K562 (cell line): ENCODE results near the gene AKAP7. TPM values are rescaled to one million over a fixed set of nuclear protein-coding genes. Genes with fewer than 3 reads are reported as not detected.

Experiments
- CBFA2T2 ChIP-seq: fragments of 450-650 bp; conservative IDR thresholded peaks from 2 replicates; pipeline ENCODE4 v1.6.1; 2017; ENCODE audit warnings: mild to moderate bottlenecking
- CBFA2T3 ChIP-seq: fragments of 450-650 bp; IDR thresholded peaks from 2 replicates; pipeline ENCODE4 v1.6.1; 2017
- CEBPG ChIP-seq, 3 experiments: fragments of 200-800 bp in 1 of 3; sonication (Bioruptor generic) in 1 of 3; sonication (generic) in 1 of 3; formaldehyde crosslinking in 1 of 3; IDR thresholded peaks in 2 of 3; conservative IDR thresholded peaks in 1 of 3; 2 replicates each; pipeline versions ENCODE4 v1.6.1 to v1.8.0; 2016 to 2022; ENCODE audit warnings: missing compliant biosample characterization in 2 of 3, missing genetic modification characterization in 2 of 3, mild to moderate bottlenecking in 1 of 3, missing genetic modification reagents in 1 of 3
- DPF2 ChIP-seq: fragments of 450-650 bp; IDR thresholded peaks from 2 replicates; pipeline ENCODE4 v1.6.1; 2016
- ELK3 ChIP-seq: fragments of 450-650 bp; formaldehyde crosslinking; IDR thresholded peaks from 2 replicates; pipeline ENCODE4 v1.4.0; 2020; ENCODE audit warnings: mild to moderate bottlenecking
- ETV1 ChIP-seq: fragments of 450-650 bp; conservative IDR thresholded peaks from 2 replicates; pipeline ENCODE4 v1.6.1; 2016; ENCODE audit warnings: missing genetic modification characterization, control low read depth, low read depth, missing compliant biosample characterization
- ETV5 ChIP-seq: sonication (generic); formaldehyde crosslinking; IDR thresholded peaks from 2 replicates; pipeline ENCODE4 v1.4.0; 2020; ENCODE audit warnings: low read depth, mild to moderate bottlenecking, missing genetic modification reagents
- FOXJ2 ChIP-seq: fragments of 200-800 bp; sonication (Bioruptor generic); IDR thresholded peaks from 2 replicates; pipeline ENCODE4 v1.6.1; 2016; ENCODE audit warnings: missing genetic modification characterization, missing compliant biosample characterization
- HEY1 ChIP-seq: fragments of 250-450 bp; sonication (Bioruptor Pico); IDR thresholded peaks from 2 replicates; pipeline ENCODE4 v1.5.0; 2020; ENCODE audit warnings: mild to moderate bottlenecking, moderate library complexity, borderline replicate concordance
- HOXB6 ChIP-seq: fragments of 250-450 bp; sonication (Bioruptor Pico); IDR thresholded peaks from 2 replicates; pipeline ENCODE4 v1.5.1; 2022; ENCODE audit warnings: mild to moderate bottlenecking, borderline replicate concordance
- JUN ChIP-seq, 2 experiments: sonication (generic) in 1 of 2; formaldehyde crosslinking in 1 of 2; IDR thresholded peaks; 2 replicates each; pipeline versions ENCODE4 v1.6.1 to v1.8.0; 2012 to 2022; ENCODE audit warnings: borderline replicate concordance in 2 of 2, mild to moderate bottlenecking in 2 of 2, improper control_type of control experiment in 1 of 2, low read depth in 1 of 2, low read length in 1 of 2, missing genetic modification reagents in 1 of 2
- L3MBTL2 ChIP-seq: fragments of 450-650 bp; IDR thresholded peaks from 2 replicates; pipeline ENCODE4 v1.6.1; 2016; ENCODE audit warnings: mild to moderate bottlenecking, moderate library complexity
- MAFF ChIP-seq: IDR thresholded peaks from 2 replicates; pipeline ENCODE4 v1.6.1; 2012; ENCODE audit warnings: low read length, improper control_type of control experiment
- MEIS2 ChIP-seq: fragments of 450-650 bp; IDR thresholded peaks from 2 replicates; pipeline ENCODE4 v1.6.1; 2014; ENCODE audit warnings: mild to moderate bottlenecking; ENCODE audit not compliant: partially characterized antibody
- POLR2B ChIP-seq: fragments of 450-650 bp; IDR thresholded peaks from 2 replicates; pipeline ENCODE4 v1.6.1; 2018; ENCODE audit warnings: low read depth; ENCODE audit not compliant: partially characterized antibody
- SFPQ ChIP-seq: fragments of 200-400 bp; formaldehyde crosslinking; IDR thresholded peaks from 2 replicates; pipeline ENCODE4 v1.6.1; 2017; ENCODE audit warnings: mild to moderate bottlenecking, low read depth, low read length, moderate library complexity
- STAT5B ChIP-seq: fragments of 250-450 bp; sonication (Bioruptor Pico); IDR thresholded peaks from 2 replicates; pipeline ENCODE4 v1.8.0; 2021; ENCODE audit warnings: mild to moderate bottlenecking, inconsistent platforms
- TAF9B ChIP-seq: fragments of 450-650 bp; IDR thresholded peaks from 2 replicates; pipeline ENCODE4 v1.6.1; 2018; ENCODE audit warnings: mild to moderate bottlenecking; ENCODE audit not compliant: partially characterized antibody
- TCF15 ChIP-seq: fragments of 250-450 bp; sonication (Bioruptor Pico); IDR thresholded peaks from 2 replicates; pipeline ENCODE4 v1.8.0; 2022; ENCODE audit warnings: moderate library complexity, mild to moderate bottlenecking, inconsistent platforms
- THAP12 ChIP-seq: fragments of 250-450 bp; sonication (Bioruptor Pico); IDR thresholded peaks from 2 replicates; pipeline ENCODE4 v1.9.0; 2021; ENCODE audit warnings: mild to moderate bottlenecking, inconsistent platforms
- TRIM24 ChIP-seq, 2 experiments: fragments of 450-650 bp; IDR thresholded peaks; 2 replicates each; pipeline ENCODE4 v1.6.1; 2016
- ZFX ChIP-seq: sonication (generic); formaldehyde crosslinking; IDR thresholded peaks from 2 replicates; pipeline ENCODE4 v1.8.0; 2022; ENCODE audit warnings: mild to moderate bottlenecking, missing genetic modification reagents, moderate library complexity
- polyA plus RNA-seq, 8 experiments: library from polyadenylated mRNA; depleted of rRNA in 4 of 8; stranded (reverse) in 5 of 8; unstranded in 3 of 8; fragments of >200 nt; fragmentation: Nextera tagmentation in 2 of 8; fragmentation: Illumina TruSeq in 1 of 8; extraction: Ambion mirVana in 2 of 8; extraction: Trizol in 1 of 8; gene quantifications; 2 replicates each; pipeline versions ENCODE4 v1.2.1 to v1.2.3, GENCODE V29; 2011 to 2014; ENCODE audit warnings: inconsistent platforms in 1 of 8, missing spikeins in 1 of 8
- total RNA-seq, 7 experiments: library from RNA; depleted of rRNA in 6 of 7; stranded (reverse); fragments of >200 nt in 6 of 7; fragmentation: Illumina TruSeq in 2 of 7; extraction: Trizol in 2 of 7; gene quantifications; 2 replicates each; pipeline versions ENCODE4 v1.2.1 to v1.2.3, GENCODE V29; 2011 to 2021; ENCODE audit warnings: low replicate concordance in 1 of 7

The AKAP7 gene
- total and polyA plus RNA-seq, 9 of the 15 experiments (the other 6 are each of a cell fraction or from before 2014, with no cell fraction given) = 0.82 to 2.6 (median 1.6) TPM

- TF ChIP-seq FOXJ2 (tag) (no peak), MAFF (no peak), CBFA2T3 (peak; percentile 57), SFPQ (no peak), ETV1 (tag) (no peak), TCF15 (CRISPR knock-in tag) (no peak), STAT5B (CRISPR knock-in tag) (no peak), TAF9B (no peak), CEBPG (CRISPR knock-in tag; IDR thresholded peaks at IDR 0.05) (no peak), CEBPG (tag; conservative IDR thresholded peaks at IDR 0.05 in 1 of 2, IDR thresholded peaks at IDR 0.05 in 1 of 2) (0 out of 4 replicates have a peak, but pooled peaks of 1 of the 2 experiments have one; percentile 44), TRIM24 (IDR thresholded peaks at IDR 0.05) (peak; percentile 67 to 73), MEIS2 (peak; percentile 1), ZFX (CRISPR knock-in tag) (no peak), POLR2B (no peak), CBFA2T2 (peak; percentile 32), HOXB6 (CRISPR knock-in tag) (no peak), ETV5 (CRISPR knock-in tag) (no peak), HEY1 (CRISPR knock-in tag) (no peak), L3MBTL2 (no peak), DPF2 (peak; percentile 61), THAP12 (CRISPR knock-in tag) (no peak), JUN (IDR thresholded peaks at IDR 0.05; ENCODE audit: borderline replicate concordance, low read depth, low read length) (0 out of 2 replicates have a peak, but pooled peaks have one; percentile 18), JUN (CRISPR knock-in tag; IDR thresholded peaks at IDR 0.05; ENCODE audit: borderline replicate concordance) (no peak), ELK3 (CRISPR knock-in tag) (no peak)
Observed at GRCh38 chr6:131107151-131107550, 28.1 kb upstream of the AKAP7 start (continued).
